HepG2 (cell line): ENCODE data around the gene RAB3C.

Experiments used
- GZF1 ChIP-seq: sonication (generic); formaldehyde crosslinking; IDR thresholded peaks from 2 replicates; pipeline ENCODE4 v1.5.1; 2020; ENCODE audit warnings: mild to moderate bottlenecking, missing genetic modification reagents
- MNT ChIP-seq: fragments of 450-650 bp; IDR thresholded peaks from 2 replicates; pipeline ENCODE4 v1.6.1; 2016
- SUZ12 ChIP-seq: fragments of 150-350 bp; IDR thresholded peaks from 2 replicates; pipeline ENCODE4 v1.6.1; 2014; ENCODE audit warnings: low read depth, low read length
- ZBTB14 ChIP-seq: sonication (generic); formaldehyde crosslinking; IDR thresholded peaks from 2 replicates; pipeline ENCODE4 v1.4.0; 2020; ENCODE audit warnings: missing genetic modification reagents
- ZBTB44 ChIP-seq: sonication (generic); formaldehyde crosslinking; IDR thresholded peaks from 2 replicates; pipeline ENCODE4 v1.4.0; 2020; ENCODE audit warnings: missing genetic modification reagents
- ZNF274 ChIP-seq: sonication (generic); formaldehyde crosslinking; IDR thresholded peaks from 2 replicates; pipeline ENCODE4 v1.5.1; 2020; ENCODE audit warnings: mild to moderate bottlenecking, missing genetic modification reagents
- ZNF382 ChIP-seq: sonication (generic); formaldehyde crosslinking; IDR thresholded peaks from 2 replicates; pipeline ENCODE4 v1.5.0; 2020; ENCODE audit warnings: missing genetic modification reagents, mild to moderate bottlenecking, borderline replicate concordance

- TF ChIP-seq ZBTB44 (CRISPR knock-in tag) (no peak), ZNF274 (CRISPR knock-in tag) (no peak), GZF1 (CRISPR knock-in tag) (no peak), SUZ12 (no peak), MNT (no peak), ZNF382 (CRISPR knock-in tag) (no peak), ZBTB14 (CRISPR knock-in tag) (no peak)
Observed at GRCh38 chr5:58740956-58741355, 158.1 kb downstream of the RAB3C start.
